Head of caudate nucleus (tissue), 42 donors: ENCODE data around the gene KL.

Source experiments
- DNase-seq, 42 donors: peaks; one replicate each; pipeline versions ENCODE4 v3.0.0 to v3.0.0-alpha.2; 2020 to 2021; ENCODE audit warnings: mixed read lengths in 7 of 42
- intact Hi-C: fragments of 100-400 bp; cut with DNase I; formaldehyde crosslinking; loops from one replicate; pipeline ENCODE4 v1.15.0; 2022

The KL gene

GRCh38 chr13:33032037-33032625 is 15.9 kb downstream of the KL start:
- no peak for DNase-seq

GRCh38 chr13:33033051-33033812 is 17.0 kb downstream of the KL start:
- DNase-seq, result no peak
- intact Hi-C loops, result no loop called here

More at GRCh38 chr13:33032037-33032625, 15.9 kb downstream of the KL start:
- intact Hi-C loops, result no loop called here

GRCh38 chr13:33033986-33034385 is 17.8 kb downstream of the KL start:
- intact Hi-C loops, result no loop called here
- no peak for DNase-seq

- intact Hi-C loops, result no loop called here
These were observed 18.8 kb downstream of the KL start for GRCh38 chr13:33034882-33035520.

GRCh38 chr13:33037673-33038072 is 21.4 kb downstream of the KL start:
- intact Hi-C loops, result no loop called here

More at GRCh38 chr13:33034882-33035520, 18.8 kb downstream of the KL start:
- no peak for DNase-seq

GRCh38 chr13:33040090-33040489 is 23.9 kb downstream of the KL start:
- intact Hi-C loops, result no loop called here

More at GRCh38 chr13:33037673-33038072, 21.4 kb downstream of the KL start:
- no peak for DNase-seq

GRCh38 chr13:33045851-33046592 is 29.8 kb downstream of the KL start:
- intact Hi-C loops, result no loop called here
- no peak for DNase-seq

More at GRCh38 chr13:33040090-33040489, 23.9 kb downstream of the KL start:
- no peak for DNase-seq

GRCh38 chr13:33050161-33050560 is 33.9 kb downstream of the KL start:
- intact Hi-C loops, result no loop called here
- DNase-seq, result no peak

- no peak for DNase-seq
- intact Hi-C loops, result no loop called here
These were observed 35.4 kb downstream of the KL start for GRCh38 chr13:33051632-33052031.

GRCh38 chr13:33052506-33053280 is 36.5 kb downstream of the KL start:
- intact Hi-C loops, result no loop called here
- peak in 2 of 42 donors; percentile 20 to 26 for DNase-seq

- no peak for DNase-seq
- intact Hi-C loops, result no loop called here
These were observed 37.3 kb downstream of the KL start for GRCh38 chr13:33053397-33054066.

- DNase-seq, result no peak
These were observed 41.0 kb downstream of the KL start for GRCh38 chr13:33057019-33057780.

GRCh38 chr13:33058776-33059327 is 42.6 kb downstream of the KL start:
- no peak for DNase-seq
- intact Hi-C loops, result no loop called here

More at GRCh38 chr13:33057019-33057780, 41.0 kb downstream of the KL start:
- intact Hi-C loops, result no loop called here

GRCh38 chr13:33060815-33061214 is 44.6 kb downstream of the KL start:
- intact Hi-C loops, result no loop called here
- no peak for DNase-seq

- intact Hi-C loops, result no loop called here
- no peak for DNase-seq
These were observed 50.1 kb downstream of the KL start for GRCh38 chr13:33066329-33066728.

GRCh38 chr13:33069365-33069764 is 53.1 kb downstream of the KL start:
- intact Hi-C loops, result no loop called here
- DNase-seq, result peak in 1 of 42 donors; percentile 32

- DNase-seq, result no peak
- intact Hi-C loops, result no loop called here
These were observed 54.5 kb downstream of the KL start for GRCh38 chr13:33070713-33071112.
